Measurements from ENCODE around the gene FAM89B. TPM values are rescaled to one million over a fixed set of nuclear protein-coding genes. Genes with fewer than 3 reads are reported as not detected.

Gene FAM89B
- total and polyA plus RNA-seq, 2 donors (not counting 1 experiment from before 2014, with no cell fraction given) = 30.4 to 50.2 TPM

GRCh38 chr11:65549096-65549495 lies 23.2 kb upstream of the FAM89B start:
- Mint-ChIP-seq H3K9me3 (ENCODE audit: insufficient read depth) (no peaks in the 10 kb centered on the region), H3K27me3 (no peaks in the 10 kb centered on the region), H3K4me3 (no peak overlapping the region), H3K4me1 (peaks cover 69% of the 10 kb centered on the region), H3K27ac (peak overlapping the region; percentile 73)
- DNase-seq = no peak
- H2AFZ ChIP-seq (ENCODE audit: insufficient read depth, low read depth, low read length, poor library complexity, severe bottlenecking) = no peak overlapping the region
- H3K4me1 ChIP-seq (ENCODE audit: control insufficient read depth in 2 of 2, insufficient read depth in 2 of 2, low read length in 2 of 2) = peaks cover 47 to 70% of the 10 kb centered on the region in 2 donors
- H3K4me2 ChIP-seq (replicated peaks; ENCODE audit: low read depth, low read length, poor library complexity, severe bottlenecking) = no peak overlapping the region
- TF ChIP-seq CTCF (IDR thresholded peaks at IDR 0.05) (no peak), EZH2 (IDR thresholded peaks at IDR 0.05; ENCODE audit: borderline replicate concordance, insufficient read depth, low read depth, low read length, poor library complexity, severe bottlenecking) (no peak)
- no peak for ATAC-seq (ENCODE audit: low read depth)
- H3K9me3 ChIP-seq (ENCODE audit: control extremely low read depth in 1 of 3, control insufficient read depth in 2 of 3, insufficient read depth in 1 of 3, low read length in 2 of 3) = no peaks in the 10 kb centered on the region
- H3K79me2 ChIP-seq (ENCODE audit: control insufficient read depth, insufficient read depth, low read length) = peaks cover 5% of the 10 kb centered on the region
- no peak overlapping the region for H3K4me3 ChIP-seq (ENCODE audit: control extremely low read depth in 1 of 5, extremely low read depth in 1 of 5, insufficient read depth in 1 of 5, low read depth in 2 of 5, low read length in 4 of 5)
- H3K27me3 ChIP-seq (replicated peaks in 1 of 4; ENCODE audit: control extremely low read depth in 1 of 4, control insufficient read depth in 3 of 4, insufficient read depth in 4 of 4, low read length in 3 of 4) = no peaks in the 10 kb centered on the region
- ChIA-PET POLR2A (interaction anchor here (0.7 to 1.0 kb wide), 3 partner anchors 8 to 24 kb away, joined by 3 to 4 read pairs (median 3); partner anchors contain the start of genes SCYL1 and ZNRD2), CTCF (interaction anchor here (0.7 to 1.9 kb wide), 4 partner anchors 9 to 16 kb away, joined by 4 to 12 read pairs (median 8); no protein-coding TSS in a partner anchor)
- intact Hi-C loops (cut with micrococcal nuclease) = loop anchor here (10.0 kb wide), 1 partner anchor 434 kb away; the partner anchor contains the start of genes TM7SF2 and ZNHIT2
- H3K27ac ChIP-seq (ENCODE audit: low read length in 2 of 2) = no peak overlapping the region
- no peaks in the 10 kb centered on the region for H3K36me3 ChIP-seq (replicated peaks in 1 of 2; ENCODE audit: control extremely low read depth in 1 of 2, control insufficient read depth in 1 of 2, extremely low read depth in 1 of 2, insufficient read depth in 2 of 2, low read length in 1 of 2)
- 94% methylated on average over 2 of the region's 3 CpGs for WGBS (ENCODE audit: insufficient coverage)
- H4K20me1 ChIP-seq (ENCODE audit: control insufficient read depth, insufficient read depth, low read length, poor library complexity, severe bottlenecking) = no peaks in the 10 kb centered on the region
- H3K9ac ChIP-seq (ENCODE audit: low read length) = no peak overlapping the region
